ENCODE data around the gene ATG4A.

GRCh38 chrX:108044554-108045256, 46.9 kb upstream of the ATG4A start, which contains the start of gene VSIG1:
- TF ChIP-seq CTCF (IDR thresholded peaks at IDR 0.05) (no peak), POLR2A (IDR thresholded peaks at IDR 0.05) (no peak)

All from uterus (tissue), 2 donors.